Measurements from ENCODE around the gene NEU1.

Gene NEU1

GRCh38 chr6:31892821-31893220, 30.2 kb upstream of the NEU1 start:
- DNase-seq: no peak

DNA sequence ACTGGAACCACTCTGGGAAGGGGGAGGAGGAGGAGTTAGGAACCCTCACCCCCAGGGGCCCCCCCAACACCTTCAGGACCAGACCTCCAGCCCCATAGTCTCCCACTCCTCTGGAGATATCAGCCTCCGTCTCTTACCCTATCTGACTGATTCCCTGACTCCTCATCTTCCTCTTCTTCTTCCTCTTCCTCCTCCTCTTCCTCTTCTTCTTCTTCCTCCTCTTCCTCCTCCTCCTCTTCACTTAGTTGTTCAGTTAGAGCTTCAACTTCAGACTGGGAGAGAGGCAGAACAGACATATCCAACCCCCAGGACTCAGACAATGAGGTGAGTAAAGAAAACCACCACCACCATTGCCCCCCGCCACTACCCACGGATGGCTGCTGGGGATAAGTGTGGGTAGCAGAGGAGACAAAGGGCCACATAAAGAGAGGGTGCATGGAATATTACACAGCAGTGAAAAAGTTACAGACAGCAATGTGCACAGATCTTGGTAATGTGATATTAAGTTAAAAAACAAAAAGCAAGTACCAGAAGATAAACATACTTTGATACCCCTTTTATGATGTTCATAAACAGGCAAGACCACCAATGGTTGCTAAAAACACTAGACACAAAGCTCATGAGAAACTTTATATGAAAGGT, 26.8 kb upstream of the NEU1 start:
- DNase-seq: no peak

DNA sequence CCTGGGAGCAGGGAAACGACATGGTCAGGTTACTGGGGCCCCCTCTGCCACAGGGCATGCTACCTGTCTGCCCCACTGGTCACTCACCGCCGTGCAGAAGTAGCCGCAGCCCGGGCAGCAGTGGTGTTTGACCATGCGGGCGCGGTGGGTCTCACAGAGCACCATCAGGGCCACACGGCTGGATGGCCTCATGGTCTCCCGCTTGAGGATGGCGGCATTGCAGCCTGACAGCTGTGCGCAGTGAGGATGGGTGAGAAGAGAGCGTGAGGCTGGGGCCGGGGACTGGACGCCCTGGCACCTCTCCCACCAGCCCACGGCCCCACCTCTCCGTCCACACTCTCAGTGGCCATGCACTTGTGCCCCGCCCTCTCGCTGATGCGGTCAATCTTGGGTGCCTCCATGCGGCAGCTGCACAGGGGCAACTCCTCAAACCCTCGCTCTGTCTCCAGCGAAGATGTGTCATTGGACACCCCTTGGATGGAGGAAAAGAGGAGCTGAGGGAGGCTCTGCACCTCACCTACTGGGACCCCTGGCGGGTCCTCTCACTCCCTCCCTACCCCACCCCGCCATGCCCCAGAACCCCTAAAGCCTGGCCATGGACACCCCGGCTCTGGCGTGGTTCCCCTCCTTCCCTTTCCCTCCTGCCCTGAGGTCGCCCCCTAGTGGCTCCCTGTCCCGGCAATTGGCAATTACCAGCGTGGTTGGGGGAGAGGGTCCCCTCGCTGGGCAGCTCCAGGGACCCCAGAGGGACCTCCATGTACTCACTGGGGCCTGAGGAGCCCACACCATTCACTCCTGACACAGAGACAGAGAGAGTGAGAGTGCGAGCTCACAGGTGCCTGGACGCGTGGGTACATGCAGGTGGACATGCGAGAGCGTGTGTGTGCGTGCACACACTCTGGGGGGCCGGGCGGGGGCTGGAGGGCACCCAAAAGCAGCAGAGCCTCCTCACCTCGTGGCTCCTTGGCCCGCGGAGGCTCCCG, 25.9 kb upstream of the NEU1 start:
- DNase-seq: no peak

- no peak for DNase-seq
These were observed 24.8 kb upstream of the NEU1 start for GRCh38 chr6:31887173-31888007.

- no peak for DNase-seq
These were observed 23.9 kb upstream of the NEU1 start for GRCh38 chr6:31886541-31886991.

DNA sequence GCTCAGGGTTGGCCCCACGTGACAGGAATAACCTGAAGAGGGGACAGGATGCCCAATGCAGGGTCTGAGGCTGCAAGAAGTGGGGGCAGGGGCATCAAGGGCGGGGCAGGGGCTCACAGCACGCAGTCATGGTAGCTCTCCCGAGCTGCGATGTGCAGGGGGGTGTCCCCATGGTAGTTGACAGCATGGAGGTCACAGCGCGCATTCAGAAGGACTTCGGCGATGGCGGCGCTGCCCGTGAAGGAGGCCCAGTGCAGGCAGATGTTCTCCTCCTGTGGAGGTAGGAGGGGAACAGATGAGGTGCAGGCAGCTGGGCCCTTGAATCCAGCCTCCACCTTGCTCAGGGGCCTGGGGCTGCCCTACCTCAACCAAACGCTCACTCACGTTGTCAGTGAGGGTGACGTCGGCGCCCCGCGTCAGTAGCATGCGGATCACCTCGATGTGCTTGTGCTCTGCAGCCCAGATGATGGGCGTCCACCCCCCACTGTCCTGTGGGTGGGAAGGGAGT, 22.0 kb upstream of the NEU1 start:
- DNase-seq: no peak

DNA sequence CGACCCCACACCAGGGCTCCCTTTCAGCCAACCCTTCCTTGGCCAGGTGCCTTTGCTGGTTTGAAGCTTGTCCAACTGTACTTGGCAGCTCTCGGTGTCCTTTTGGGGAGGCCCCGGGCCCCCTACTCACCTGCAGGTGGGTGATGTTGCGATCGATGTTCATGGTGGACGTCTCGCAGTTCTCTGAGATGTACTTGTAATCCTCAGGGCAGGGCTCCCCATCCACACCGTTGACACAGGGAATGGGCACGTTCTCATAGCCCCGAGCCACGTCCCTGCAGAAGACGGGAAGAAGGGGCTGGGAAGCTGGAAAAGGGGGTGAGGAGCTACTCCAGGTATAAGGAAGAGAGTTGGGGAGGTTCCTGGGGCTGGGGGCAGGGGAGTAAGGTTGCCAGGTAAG, 21.1 kb upstream of the NEU1 start:
- DNase-seq: no peak

DNA sequence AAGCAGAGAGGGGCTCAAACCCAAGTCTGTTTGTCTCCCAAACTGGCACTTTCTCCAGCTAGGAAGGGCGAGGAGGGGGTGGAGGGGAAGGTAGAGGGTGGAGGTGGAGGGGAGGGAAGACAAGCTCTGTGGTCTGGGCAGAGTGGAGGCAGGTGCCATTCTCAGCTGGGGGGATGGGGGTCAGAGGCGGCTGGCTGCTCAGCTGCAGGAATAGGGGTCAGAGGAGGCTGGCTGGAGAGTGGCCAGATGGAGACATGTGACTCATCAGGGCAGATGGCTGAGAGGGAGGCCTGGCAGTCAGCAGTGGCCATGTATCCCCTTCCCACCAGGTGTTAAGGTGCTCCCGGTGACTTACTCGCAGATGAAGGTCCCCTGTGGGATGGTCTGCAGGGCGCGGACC, 19.7 kb upstream of the NEU1 start:
- peak; percentile 32 for DNase-seq

- DNase-seq: no peak
These were observed 18.7 kb upstream of the NEU1 start for GRCh38 chr6:31881136-31881859.

GRCh38 chr6:31880616-31881015, 18.0 kb upstream of the NEU1 start:
- no peak for DNase-seq

DNA sequence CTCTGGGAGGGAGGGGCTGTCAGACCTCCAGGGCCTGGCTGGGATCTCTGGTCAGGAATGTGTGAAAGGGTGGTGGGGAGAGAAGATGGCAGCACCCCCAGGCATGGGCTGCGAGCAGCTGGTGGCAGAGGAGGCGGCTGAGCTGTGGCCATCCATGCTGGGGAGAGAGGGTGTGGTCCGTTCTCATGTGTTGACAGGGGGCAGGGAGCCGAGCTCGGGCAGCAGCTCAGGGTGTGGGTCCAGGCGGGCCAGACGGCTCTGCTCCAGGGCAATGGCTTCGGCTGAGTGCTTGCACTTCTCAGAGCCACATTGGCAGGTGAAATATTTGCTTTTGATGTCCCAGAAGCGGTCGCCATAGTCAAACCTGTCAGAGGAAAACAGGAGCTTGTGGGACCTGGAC, 17.3 kb upstream of the NEU1 start:
- DNase-seq: no peak

DNA sequence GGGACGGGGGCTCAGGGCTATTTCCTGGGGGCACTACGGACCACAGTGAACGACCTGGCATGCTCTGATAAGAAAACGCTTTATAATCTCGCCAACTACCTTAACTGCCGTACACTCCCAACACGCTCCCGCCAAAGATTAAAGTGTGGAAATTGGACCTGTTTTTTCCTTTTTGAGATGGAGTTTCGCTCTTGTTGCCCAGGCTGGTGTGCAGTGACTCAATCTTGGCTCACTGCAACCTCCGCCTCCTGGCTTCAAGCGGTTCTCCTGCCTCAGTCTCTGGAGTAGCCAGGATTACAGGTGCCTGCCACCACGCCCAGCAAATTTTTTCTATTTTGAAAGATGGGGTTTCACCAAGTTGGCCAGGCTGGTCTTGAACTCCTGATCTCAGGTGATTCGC, 16.5 kb upstream of the NEU1 start:
- no peak for DNase-seq

- no peak for DNase-seq
These were observed 16.1 kb upstream of the NEU1 start, which contains the start of gene SLC44A4 for GRCh38 chr6:31878726-31879125. Gene SLC44A4 (minus strand): TSS chr6:31878997. CDS start chr6:31878980, 17 bp downstream.

GRCh38 chr6:31878222-31878621, 15.6 kb upstream of the NEU1 start:
- no peak for DNase-seq

DNA sequence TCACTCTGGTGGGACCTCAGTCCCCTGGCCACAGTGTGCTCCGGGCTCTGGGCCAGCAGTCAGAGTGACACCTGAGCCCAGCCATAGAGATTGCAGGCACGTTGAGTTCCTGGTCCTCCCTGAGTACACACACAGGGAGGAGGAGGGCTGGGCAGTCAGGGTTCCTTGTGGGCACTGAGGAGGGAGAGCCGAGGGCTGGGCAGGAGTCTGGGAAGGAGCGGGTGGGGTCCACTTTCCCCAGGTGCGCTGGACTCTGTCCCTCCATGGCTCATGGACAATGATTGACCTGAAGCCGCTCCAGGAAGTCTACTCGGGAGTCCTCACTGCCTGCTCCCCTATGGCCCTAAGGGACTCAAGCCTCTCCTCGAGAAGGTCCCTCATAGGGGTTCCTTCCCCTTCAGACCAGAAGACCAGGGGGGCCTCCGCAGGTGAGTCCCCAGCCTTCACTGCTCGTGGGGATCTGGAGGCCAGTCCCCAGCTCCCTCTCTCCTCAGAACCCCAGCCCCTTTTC, 15.1 kb upstream of the NEU1 start:
- peak; percentile 46 for DNase-seq

- DNase-seq: no peak
These were observed 14.6 kb upstream of the NEU1 start for GRCh38 chr6:31877125-31877650.

DNA sequence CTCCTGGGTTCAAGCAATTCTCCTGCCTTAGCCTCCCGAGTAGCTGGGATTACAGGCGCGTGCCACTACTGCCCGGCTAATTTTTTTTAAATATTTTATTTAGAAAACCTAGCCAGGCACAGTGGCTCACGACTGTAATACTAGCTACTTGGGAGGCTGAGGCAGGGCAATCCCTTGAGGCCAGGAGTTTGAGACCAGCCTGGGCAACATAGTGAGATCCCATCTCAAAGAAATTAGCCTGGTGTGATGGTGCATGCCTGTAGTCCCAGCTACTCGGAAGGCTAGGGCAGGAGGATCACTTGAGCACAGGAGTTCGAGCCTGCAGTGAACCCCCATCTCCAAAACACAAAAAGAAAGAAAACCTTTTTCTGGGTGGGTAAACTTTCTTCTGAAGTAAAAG, 13.7 kb upstream of the NEU1 start:
- no peak for DNase-seq

DNA sequence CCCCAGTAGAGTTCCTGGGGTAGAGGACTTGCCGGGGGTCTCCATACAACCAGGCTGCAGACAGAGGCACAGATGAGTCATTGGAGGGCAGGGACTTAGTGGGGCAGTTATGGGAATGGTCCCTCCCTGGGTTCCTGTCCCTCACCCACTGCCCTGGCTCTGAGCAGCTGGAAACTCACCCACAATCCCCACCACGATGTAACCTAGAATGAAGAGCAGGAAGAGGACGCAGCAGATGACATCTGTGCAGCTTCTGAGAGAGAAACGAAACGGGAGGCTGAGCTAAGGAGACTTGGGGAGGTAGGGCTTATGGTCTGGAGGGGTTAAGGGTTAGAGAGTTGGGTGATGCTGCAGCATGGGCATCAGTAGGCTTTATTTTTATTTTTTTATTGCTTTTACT, 13.3 kb upstream of the NEU1 start:
- DNase-seq: no peak

GRCh38 chr6:31874836-31875572, 12.4 kb upstream of the NEU1 start:
- no peak for DNase-seq

- DNase-seq: no peak
These were observed 11.6 kb upstream of the NEU1 start for GRCh38 chr6:31874084-31874670.

Data from NCI-H2029 (cell line).